Breast epithelium (tissue), 4 donors: ENCODE data around the gene HOXD3. TPM values are rescaled to one million over a fixed set of nuclear protein-coding genes. Genes with fewer than 3 reads are reported as not detected.

Source experiments
- DNase-seq, 2 donors: peaks; one replicate each; pipeline ENCODE4 v3.0.0-alpha.2; 2019; ENCODE audit warnings: low spot score in 2 of 2
- H3K27ac ChIP-seq, 2 donors: fragments of 200-600 bp; sonication (generic) in 1 of 2; one replicate each; pipeline ENCODE4 v1.5.1; 2016 to 2019; ENCODE audit warnings: mild to moderate bottlenecking in 1 of 2
- H3K27me3 ChIP-seq, 2 donors: fragments of 200-600 bp; sonication (generic) in 1 of 2; one replicate each; pipeline versions ENCODE4 v1.5.1 to v1.6.0; 2017 to 2019; ENCODE audit warnings: control low read depth in 1 of 2, mild to moderate bottlenecking in 1 of 2
- H3K36me3 ChIP-seq: fragments of 200-600 bp; one replicate; pipeline ENCODE4 v1.5.1; 2019
- H3K4me1 ChIP-seq, 2 donors: fragments of 200-600 bp; sonication (generic); one replicate each; pipeline ENCODE4 v1.5.1; 2016 to 2019; ENCODE audit warnings: control low read depth in 1 of 2
- H3K4me3 ChIP-seq, 3 donors: fragments of 200-600 bp; sonication (generic); 1 replicate in 2 of 3; 2 replicates in 1 of 3; pipeline ENCODE4 v1.5.1; 2016 to 2019; ENCODE audit warnings: mild to moderate bottlenecking in 3 of 3, moderate library complexity in 2 of 3
- H3K9me3 ChIP-seq, 2 donors: fragments of 200-600 bp; sonication (generic) in 1 of 2; one replicate each; pipeline ENCODE4 v1.5.1; 2016 to 2019; ENCODE audit warnings: control low read depth in 1 of 2
- POLR2A ChIP-seq: fragments of 450-650 bp; IDR thresholded peaks from one replicate; pipeline ENCODE4 v1.6.1; 2016; ENCODE audit warnings: antibody characterized with exemption, mild to moderate bottlenecking, moderate library complexity
- POLR2AphosphoS5 ChIP-seq, 3 donors: sonication (generic); formaldehyde crosslinking; IDR thresholded peaks; one replicate each; pipeline ENCODE4 v1.6.1; 2017; ENCODE audit warnings: antibody characterized with exemption in 3 of 3
- intact Hi-C: fragments of 100-400 bp; cut with DNase I; formaldehyde crosslinking; loops from one replicate; pipeline ENCODE4 v1.15.1; 2023; ENCODE audit warnings: low total_unique reads
- total RNA-seq, 3 donors: library from RNA; depleted of rRNA; stranded (reverse); fragments of >200 nt; gene quantifications; one replicate each; pipeline ENCODE4 v1.1.0, GENCODE V29; 2016
- TF ChIP-seq, protein P1 (sequence below), 3 donors: fragments of 450-650 bp; IDR thresholded peaks; one replicate each; pipeline ENCODE4 v1.5.1; 2016 to 2017; ENCODE audit warnings: antibody characterized with exemption in 3 of 3, mild to moderate bottlenecking in 3 of 3, moderate library complexity in 3 of 3

Gene HOXD3
- total RNA-seq, 3 donors from 2014 or later = 4.2 to 14.4 (median 4.8) TPM

- Histone ChIP-seq H3K27me3 (peaks cover 0 to 88% of the 10 kb centered on the region in 2 donors), H3K9me3 (no peaks in the 10 kb centered on the region), H3K27ac (peak overlapping the region; percentile 84 to 97), H3K4me3 (peak overlapping the region; percentile 52 to 82 (median 71)), H3K36me3 (no peaks in the 10 kb centered on the region), H3K4me1 (peaks cover 0 to 8% of the 10 kb centered on the region in 2 donors)
- intact Hi-C loops = loop anchor here (5.0 to 10.0 kb wide), 2 partner anchors 501 to 1008 kb away; no protein-coding TSS in a partner anchor
- DNase-seq = peak in 1 of 2 donors; percentile 47
- TF ChIP-seq POLR2AphosphoS5 (IDR thresholded peaks at IDR 0.05) = no peak
- no peak for TF ChIP-seq POLR2A
- TF ChIP-seq, protein P1, sequence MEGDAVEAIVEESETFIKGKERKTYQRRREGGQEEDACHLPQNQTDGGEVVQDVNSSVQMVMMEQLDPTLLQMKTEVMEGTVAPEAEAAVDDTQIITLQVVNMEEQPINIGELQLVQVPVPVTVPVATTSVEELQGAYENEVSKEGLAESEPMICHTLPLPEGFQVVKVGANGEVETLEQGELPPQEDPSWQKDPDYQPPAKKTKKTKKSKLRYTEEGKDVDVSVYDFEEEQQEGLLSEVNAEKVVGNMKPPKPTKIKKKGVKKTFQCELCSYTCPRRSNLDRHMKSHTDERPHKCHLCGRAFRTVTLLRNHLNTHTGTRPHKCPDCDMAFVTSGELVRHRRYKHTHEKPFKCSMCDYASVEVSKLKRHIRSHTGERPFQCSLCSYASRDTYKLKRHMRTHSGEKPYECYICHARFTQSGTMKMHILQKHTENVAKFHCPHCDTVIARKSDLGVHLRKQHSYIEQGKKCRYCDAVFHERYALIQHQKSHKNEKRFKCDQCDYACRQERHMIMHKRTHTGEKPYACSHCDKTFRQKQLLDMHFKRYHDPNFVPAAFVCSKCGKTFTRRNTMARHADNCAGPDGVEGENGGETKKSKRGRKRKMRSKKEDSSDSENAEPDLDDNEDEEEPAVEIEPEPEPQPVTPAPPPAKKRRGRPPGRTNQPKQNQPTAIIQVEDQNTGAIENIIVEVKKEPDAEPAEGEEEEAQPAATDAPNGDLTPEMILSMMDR (IDR thresholded peaks at IDR 0.05) = no peak
These were observed 20.5 kb upstream of the HOXD3 start for GRCh38 chr2:176136374-176137251.

GRCh38 chr2:176137252-176137580 lies 19.9 kb upstream of the HOXD3 start:
- H3K27ac ChIP-seq = peak overlapping the region; percentile 84 to 97
- no peak for TF ChIP-seq POLR2AphosphoS5 (IDR thresholded peaks at IDR 0.05)
- TF ChIP-seq, protein P1 (IDR thresholded peaks at IDR 0.05) = no peak
- no peak for TF ChIP-seq POLR2A
- H3K4me3 ChIP-seq = peak overlapping the region; percentile 52 to 82 (median 71)
- H3K4me1 ChIP-seq = peaks cover 0 to 8% of the 10 kb centered on the region in 2 donors
- no peaks in the 10 kb centered on the region for H3K36me3 ChIP-seq
- peaks cover 0 to 82% of the 10 kb centered on the region in 2 donors for H3K27me3 ChIP-seq
- no peak for DNase-seq
- H3K9me3 ChIP-seq = no peaks in the 10 kb centered on the region
- intact Hi-C loops = loop anchor here (5.0 to 10.0 kb wide), 2 partner anchors 500 to 1008 kb away; no protein-coding TSS in a partner anchor

DNA sequence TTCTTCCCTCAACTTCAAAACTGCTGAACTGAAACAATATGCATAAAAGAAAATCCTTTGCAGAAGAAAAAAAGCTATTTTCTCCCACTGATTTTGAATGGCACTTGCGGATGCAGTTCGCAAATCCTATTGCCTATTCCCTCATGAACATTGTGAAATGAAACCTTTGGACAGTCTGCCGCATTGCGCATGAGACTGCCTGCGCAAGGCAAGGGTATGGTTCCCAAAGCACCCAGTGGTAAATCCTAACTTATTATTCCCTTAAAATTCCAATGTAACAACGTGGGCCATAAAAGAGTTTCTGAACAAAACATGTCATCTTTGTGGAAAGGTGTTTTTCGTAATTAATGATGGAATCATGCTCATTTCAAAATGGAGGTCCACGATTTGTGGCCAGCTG lies 19.2 kb upstream of the HOXD3 start:
- Histone ChIP-seq H3K4me3 (peak overlapping the region; percentile 52 to 82 (median 71)), H3K27ac (peak overlapping the region; percentile 62 to 97), H3K9me3 (no peaks in the 10 kb centered on the region), H3K27me3 (peaks cover 0 to 82% of the 10 kb centered on the region in 2 donors), H3K36me3 (no peaks in the 10 kb centered on the region), H3K4me1 (peaks cover 0 to 8% of the 10 kb centered on the region in 2 donors)
- DNase-seq = no peak
- TF ChIP-seq POLR2AphosphoS5 (IDR thresholded peaks at IDR 0.05) = peak in 1 of 3 donors; percentile 26
- TF ChIP-seq, protein P1 (IDR thresholded peaks at IDR 0.05) = no peak
- intact Hi-C loops = loop anchor here (5.0 to 10.0 kb wide), 2 partner anchors 499 to 1007 kb away; no protein-coding TSS in a partner anchor

DNA sequence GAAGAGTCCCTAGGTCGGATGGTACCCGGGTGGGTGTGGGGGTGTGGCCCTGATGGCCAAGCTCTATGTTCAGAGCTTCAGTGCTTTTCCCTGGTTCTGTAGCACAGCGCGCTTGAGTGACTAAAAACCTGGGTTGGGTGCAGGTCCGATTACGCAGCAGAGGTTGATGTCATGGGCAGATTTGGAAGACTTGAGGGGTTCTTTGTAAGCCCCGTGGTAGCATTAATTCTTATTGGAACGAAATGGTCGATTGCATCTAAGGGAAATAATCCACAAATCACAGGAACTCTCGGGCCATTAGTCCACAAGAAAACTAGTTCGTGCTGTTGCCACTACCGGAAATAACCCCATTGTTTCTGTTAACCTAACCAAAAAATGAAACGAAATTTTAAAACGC lies 18.6 kb upstream of the HOXD3 start:
- Histone ChIP-seq H3K9me3 (no peaks in the 10 kb centered on the region), H3K4me3 (peak overlapping the region; percentile 52 to 82 (median 71)), H3K27me3 (peaks cover 0 to 83% of the 10 kb centered on the region in 2 donors), H3K27ac (peak overlapping the region; percentile 62 to 97), H3K4me1 (peaks cover 0 to 8% of the 10 kb centered on the region in 2 donors), H3K36me3 (no peaks in the 10 kb centered on the region)
- no peak for TF ChIP-seq POLR2AphosphoS5 (IDR thresholded peaks at IDR 0.05)
- TF ChIP-seq POLR2A = no peak
- TF ChIP-seq, protein P1 (IDR thresholded peaks at IDR 0.05) = no peak
- DNase-seq = no peak
- intact Hi-C loops = loop anchor here (5.0 to 10.0 kb wide), 2 partner anchors 499 to 1006 kb away; no protein-coding TSS in a partner anchor
